Common myeloid progenitor, CD34-positive (primary cell): ENCODE measurements around the gene XYLT1.

ENCODE experiments used
- CTCF ChIA-PET: fragments of 350-600 bp; sonication (Branson Sonifier 250); formaldehyde crosslinking; loops from one replicate; lab custom pipeline; 2021; ENCODE audit warnings: antibody characterized with exemption; lab: Charles Lee
- POLR2A ChIA-PET: fragments of 350-600 bp; sonication (Branson Sonifier 250); formaldehyde crosslinking; loops from one replicate; lab custom pipeline; 2021; ENCODE audit warnings: antibody characterized with exemption; lab: Charles Lee
- DNase-seq, 3 donors: peaks; one replicate each; pipeline versions ENCODE4 v3.0.0 to v3.0.0-alpha.2; 2013
- H3K27ac ChIP-seq, 2 experiments: 1 replicate in 1 of 2; 2 replicates in 1 of 2; pipeline ENCODE4 v1.7.0; 2013; ENCODE audit warnings: inconsistent platforms in 2 of 2, low read length in 2 of 2, mild to moderate bottlenecking in 2 of 2, low read depth in 1 of 2, moderate library complexity in 1 of 2; ENCODE audit not compliant: severe bottlenecking in 2 of 2, insufficient read depth in 1 of 2, poor library complexity in 1 of 2
- H3K27me3 ChIP-seq, 5 experiments: replicated peaks in 2 of 5; 1 replicate in 3 of 5; 2 replicates in 2 of 5; pipeline versions ENCODE4 v1.6.1 to v1.7.0; 2013; ENCODE audit warnings: low read length in 4 of 5, mild to moderate bottlenecking in 2 of 5, moderate library complexity in 2 of 5, inconsistent platforms in 1 of 5; ENCODE audit not compliant: insufficient read depth in 5 of 5, control insufficient read depth in 4 of 5
- H3K36me3 ChIP-seq, 4 experiments: 1 replicate in 2 of 4; 2 replicates in 2 of 4; pipeline versions ENCODE4 v1.6.1 to v1.7.0; 2013; ENCODE audit warnings: low read length in 3 of 4, control low read depth in 1 of 4, mild to moderate bottlenecking in 1 of 4; ENCODE audit not compliant: control insufficient read depth in 4 of 4, insufficient read depth in 4 of 4
- H3K4me1 ChIP-seq, 4 experiments: 1 replicate in 3 of 4; 2 replicates in 1 of 4; pipeline versions ENCODE4 v1.6.1 to v1.7.1; 2013; ENCODE audit warnings: low read length in 3 of 4, mild to moderate bottlenecking in 3 of 4, control low read depth in 1 of 4, inconsistent platforms in 1 of 4, moderate library complexity in 1 of 4; ENCODE audit not compliant: control insufficient read depth in 4 of 4, insufficient read depth in 4 of 4; ENCODE audit errors: control extremely low read depth in 1 of 4
- H3K4me3 ChIP-seq, 7 experiments: 1 replicate in 4 of 7; 2 replicates in 3 of 7; pipeline versions ENCODE4 v1.5.1 to v1.7.0; 2013; ENCODE audit warnings: mild to moderate bottlenecking in 7 of 7, low read length in 6 of 7, moderate library complexity in 6 of 7, inconsistent platforms in 2 of 7, low read depth in 2 of 7, control low read depth in 1 of 7; ENCODE audit not compliant: insufficient read depth in 4 of 7, control insufficient read depth in 1 of 7; ENCODE audit errors: extremely low read depth in 1 of 7
- H3K9me3 ChIP-seq, 5 experiments: 1 replicate in 4 of 5; 2 replicates in 1 of 5; pipeline versions ENCODE4 v1.6.1 to v1.7.1; 2013; ENCODE audit warnings: low read length in 4 of 5, mild to moderate bottlenecking in 2 of 5, inconsistent platforms in 1 of 5, low read depth in 1 of 5, moderate library complexity in 1 of 5; ENCODE audit not compliant: control insufficient read depth in 4 of 5, insufficient read depth in 2 of 5; ENCODE audit errors: control extremely low read depth in 1 of 5
- WGBS: methylation state at CpG from one replicate; pipeline ENCODE4 v1.1.5; 2013; ENCODE audit not compliant: insufficient coverage; 5-methylcytosine and 5-hydroxymethylcytosine counted together

Gene XYLT1

DNA sequence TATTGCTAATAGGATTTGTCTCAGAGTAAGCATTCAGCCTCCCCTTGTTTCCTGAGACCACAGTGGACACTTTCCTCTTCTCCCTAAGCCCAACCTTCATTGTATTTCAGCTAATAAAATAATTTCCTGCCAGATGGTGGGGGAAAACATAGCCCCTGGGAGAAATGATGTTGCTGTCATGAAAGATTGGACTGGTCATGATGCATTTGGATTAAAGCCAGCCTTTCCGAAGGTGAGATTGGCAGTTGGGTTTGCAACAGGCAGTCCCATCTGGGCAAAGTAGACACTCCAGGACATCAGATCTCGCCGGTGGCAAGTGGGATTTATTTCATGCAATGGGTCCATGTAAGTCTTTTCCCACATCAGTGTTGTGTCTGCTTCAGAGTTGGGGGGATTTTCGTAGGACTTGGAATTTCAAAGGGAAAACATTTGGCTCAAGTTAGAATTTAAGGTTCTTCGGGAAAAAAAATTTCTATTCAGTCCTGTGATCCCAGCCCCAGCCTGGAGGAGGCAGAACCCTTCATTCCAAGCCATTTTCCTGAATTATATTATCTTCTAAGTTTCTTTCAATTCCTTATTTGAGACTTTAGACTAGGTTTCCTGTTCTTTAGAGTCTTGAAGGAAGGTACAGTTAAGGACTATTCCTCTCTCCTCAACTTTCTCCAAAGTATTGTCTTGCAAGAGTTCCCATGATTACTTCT, 391.7 kb downstream of the XYLT1 start:
- Histone ChIP-seq H3K27me3 (peaks cover 0 to 6% (median 0%) of the 10 kb centered on the region in 5 experiments), H3K4me3 (no peak overlapping the region), H3K4me1 (no peaks in the 10 kb centered on the region), H3K27ac (no peak overlapping the region), H3K36me3 (no peaks in the 10 kb centered on the region), H3K9me3 (no peaks in the 10 kb centered on the region)
- WGBS = 87% methylated on average over 3 of the region's 5 CpGs
- DNase-seq = no peak
- ChIA-PET CTCF (no interaction called here), POLR2A (no interaction called here)

GRCh38 chr16:17076818-17077498, 393.8 kb downstream of the XYLT1 start:
- H3K9me3 ChIP-seq = no peaks in the 10 kb centered on the region
- H3K4me3 ChIP-seq = no peak overlapping the region
- no peaks in the 10 kb centered on the region for H3K4me1 ChIP-seq
- peaks cover 0 to 6% (median 0%) of the 10 kb centered on the region in 5 experiments for H3K27me3 ChIP-seq
- no peak for DNase-seq
- 88% methylated on average over 4 of the region's 5 CpGs for WGBS
- CTCF ChIA-PET = no interaction called here
- POLR2A ChIA-PET = no interaction called here
- H3K36me3 ChIP-seq = no peaks in the 10 kb centered on the region
- no peak overlapping the region for H3K27ac ChIP-seq

DNA sequence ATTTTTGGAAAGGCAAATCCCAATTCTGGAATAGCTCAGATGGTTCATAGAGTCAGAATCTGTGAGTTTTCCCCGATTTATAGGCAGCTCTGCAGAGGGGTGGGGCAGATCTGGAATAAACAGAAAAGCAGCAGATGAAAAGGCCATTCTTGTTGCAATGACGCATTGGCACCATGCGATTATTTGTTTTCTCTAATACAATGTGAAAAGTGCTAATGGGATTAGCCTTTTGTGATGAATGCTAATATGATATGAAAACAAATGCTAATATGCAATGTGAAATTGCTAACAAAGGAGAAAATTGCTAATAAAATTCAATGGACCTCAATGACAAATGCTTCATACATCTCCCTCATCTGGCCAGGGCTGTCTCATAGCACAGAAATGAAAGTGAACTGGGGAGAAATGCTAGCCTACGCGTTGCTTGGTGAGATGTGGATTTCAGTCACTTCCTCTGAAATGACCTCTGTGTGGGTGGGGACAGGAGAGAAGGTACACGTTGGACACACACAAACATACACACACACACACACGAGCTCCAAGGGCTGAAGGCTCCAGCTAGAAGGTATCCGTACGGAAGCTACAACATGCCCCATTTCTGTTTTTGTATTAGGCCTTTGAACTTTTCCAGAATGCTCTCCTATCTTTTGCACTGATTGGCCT, 394.5 kb downstream of the XYLT1 start:
- H3K27ac ChIP-seq = no peak overlapping the region
- peaks cover 0 to 6% (median 0%) of the 10 kb centered on the region in 5 experiments for H3K27me3 ChIP-seq
- ChIA-PET CTCF (no interaction called here), POLR2A (no interaction called here)
- DNase-seq = no peak
- peaks cover 0 to under 1% (median under 1%) of the 10 kb centered on the region in 4 experiments for H3K4me1 ChIP-seq
- 93% methylated on average over 4 of the region's 9 CpGs for WGBS
- no peaks in the 10 kb centered on the region for H3K9me3 ChIP-seq
- no peaks in the 10 kb centered on the region for H3K36me3 ChIP-seq
- no peak overlapping the region for H3K4me3 ChIP-seq

GRCh38 chr16:17072104-17072503, 398.7 kb downstream of the XYLT1 start:
- H3K4me1 ChIP-seq = peaks cover 0 to 10% (median 4%) of the 10 kb centered on the region in 4 experiments
- no peaks in the 10 kb centered on the region for H3K27me3 ChIP-seq
- POLR2A ChIA-PET = no interaction called here
- no peak overlapping the region for H3K4me3 ChIP-seq
- CTCF ChIA-PET = no interaction called here
- H3K9me3 ChIP-seq = no peaks in the 10 kb centered on the region
- H3K36me3 ChIP-seq = no peaks in the 10 kb centered on the region
- DNase-seq = no peak
- H3K27ac ChIP-seq = no peak overlapping the region
- 100% methylated on average over 1 of the region's 2 CpGs for WGBS

GRCh38 chr16:17070882-17071592, 399.7 kb downstream of the XYLT1 start:
- 43% methylated on average over 6 of the region's 16 CpGs for WGBS
- CTCF ChIA-PET = no interaction called here
- no peaks in the 10 kb centered on the region for H3K27me3 ChIP-seq
- H3K4me1 ChIP-seq = peaks cover 0 to 10% (median 4%) of the 10 kb centered on the region in 4 experiments
- peak; percentile 83 to 92 (median 90) for DNase-seq
- H3K36me3 ChIP-seq = no peaks in the 10 kb centered on the region
- POLR2A ChIA-PET = no interaction called here
- peak overlapping the region in 2 of 7 experiments; percentile 35 to 48 for H3K4me3 ChIP-seq
- H3K9me3 ChIP-seq = no peaks in the 10 kb centered on the region
- no peak overlapping the region for H3K27ac ChIP-seq

DNA sequence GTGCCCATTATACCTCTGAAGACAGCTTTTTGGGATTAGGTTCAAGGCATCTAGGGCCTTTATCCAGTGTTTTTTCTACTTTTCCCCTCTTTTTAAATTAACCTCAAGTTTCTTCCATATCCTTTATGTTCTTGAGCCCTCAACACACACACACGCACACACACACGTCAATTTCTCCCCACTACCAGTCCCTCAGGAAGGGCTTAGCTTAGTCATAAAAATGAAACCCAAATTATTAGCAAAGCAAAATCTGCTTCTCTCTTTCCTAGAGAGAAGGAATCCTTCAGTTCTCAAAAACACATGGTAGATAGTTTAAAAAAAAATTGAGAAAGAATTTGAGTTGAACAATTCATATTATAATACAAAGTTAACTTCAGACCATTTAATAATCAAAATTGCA, 401.1 kb downstream of the XYLT1 start:
- peaks cover 0 to 10% (median 4%) of the 10 kb centered on the region in 4 experiments for H3K4me1 ChIP-seq
- DNase-seq = no peak
- H3K9me3 ChIP-seq = no peaks in the 10 kb centered on the region
- POLR2A ChIA-PET = no interaction called here
- H3K27ac ChIP-seq = no peak overlapping the region
- CTCF ChIA-PET = no interaction called here
- H3K27me3 ChIP-seq = peaks cover 0 to 2% (median 0%) of the 10 kb centered on the region in 5 experiments
- H3K4me3 ChIP-seq = no peak overlapping the region
- no CpG with 5 or more reads among the region's 2 CpGs for WGBS
- no peaks in the 10 kb centered on the region for H3K36me3 ChIP-seq
